NCI-H1436 (cell line): ENCODE results near the gene MAGI2.
"Not testable (repeated sequence)": the region's sequence is repeated elsewhere in the genome, so short reads cannot be mapped to it uniquely, and the experiment has no call there.

Source experiments
- DNase-seq: peaks from one replicate; lab custom pipeline; 2025; lab: John Stamatoyannopoulos, UW

MAGI2 gene

GRCh38 chr7:78542981-78543380 lies 910.5 kb downstream of the MAGI2 start:
- DNase-seq: no peak

GRCh38 chr7:78542541-78542940 lies 910.9 kb downstream of the MAGI2 start:
- no peak for DNase-seq

DNA sequence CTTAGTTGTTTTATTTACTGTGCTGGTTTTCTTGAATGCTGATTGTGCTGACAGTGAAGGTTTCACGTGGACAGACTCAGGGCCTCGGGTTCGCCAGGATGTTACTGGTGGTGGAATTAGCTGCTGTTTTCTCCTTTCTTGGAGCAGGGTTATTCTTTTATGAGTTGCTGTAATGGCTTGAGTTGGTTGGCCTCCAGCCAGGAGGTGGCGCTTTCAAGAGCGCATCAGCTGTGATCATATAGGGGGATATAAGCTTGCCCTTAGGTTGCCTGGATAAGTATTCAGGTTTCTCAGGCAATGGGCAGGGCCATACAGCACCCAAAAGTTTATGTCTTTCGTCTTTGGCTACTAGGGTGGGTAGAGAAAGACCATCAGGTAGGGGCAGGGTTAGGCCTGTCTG lies 913.6 kb downstream of the MAGI2 start:
- DNase-seq: no peak

DNA sequence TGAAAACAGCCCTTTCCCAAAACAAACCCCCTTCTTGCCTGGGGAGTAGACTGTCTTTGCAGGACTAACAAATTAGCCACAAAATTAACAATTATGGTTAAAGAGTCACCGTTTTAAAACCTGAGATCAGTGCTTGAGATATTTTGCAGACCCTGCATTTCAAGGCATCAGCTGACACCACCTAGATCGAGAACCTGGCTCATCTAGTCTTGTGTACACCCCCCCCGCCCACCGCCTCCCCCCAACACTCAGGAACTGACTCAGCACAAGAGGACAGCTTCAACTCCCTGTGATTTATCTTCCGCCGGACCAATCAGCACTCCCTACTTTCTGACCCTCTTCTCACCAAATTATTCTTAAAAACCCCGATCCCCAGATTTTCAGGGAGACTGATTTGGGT lies 917.8 kb downstream of the MAGI2 start:
- no peak for DNase-seq

DNA sequence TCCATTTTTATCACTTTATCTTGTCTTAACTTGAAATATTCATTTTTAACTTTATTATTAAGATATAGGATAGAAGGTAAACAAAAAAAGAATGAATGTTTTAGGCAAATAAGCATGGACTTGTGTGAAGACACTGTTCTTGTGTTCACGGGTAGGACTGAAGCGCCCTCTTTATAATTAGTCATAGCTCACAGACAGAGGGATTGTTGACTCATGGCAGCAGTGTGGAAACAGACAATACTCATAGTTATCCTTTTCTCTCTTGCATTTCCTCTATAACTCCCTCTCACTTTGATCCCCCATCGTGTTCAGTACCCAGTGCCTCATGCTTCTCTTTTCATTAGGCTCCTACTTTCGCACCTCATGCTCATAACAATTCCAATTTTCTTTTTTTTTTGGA lies 923.1 kb downstream of the MAGI2 start:
- DNase-seq: no peak

GRCh38 chr7:78529392-78529791 lies 924.1 kb downstream of the MAGI2 start:
- no peak for DNase-seq

- no peak for DNase-seq
Measured at GRCh38 chr7:78528964-78529363, 924.5 kb downstream of the MAGI2 start.

DNA sequence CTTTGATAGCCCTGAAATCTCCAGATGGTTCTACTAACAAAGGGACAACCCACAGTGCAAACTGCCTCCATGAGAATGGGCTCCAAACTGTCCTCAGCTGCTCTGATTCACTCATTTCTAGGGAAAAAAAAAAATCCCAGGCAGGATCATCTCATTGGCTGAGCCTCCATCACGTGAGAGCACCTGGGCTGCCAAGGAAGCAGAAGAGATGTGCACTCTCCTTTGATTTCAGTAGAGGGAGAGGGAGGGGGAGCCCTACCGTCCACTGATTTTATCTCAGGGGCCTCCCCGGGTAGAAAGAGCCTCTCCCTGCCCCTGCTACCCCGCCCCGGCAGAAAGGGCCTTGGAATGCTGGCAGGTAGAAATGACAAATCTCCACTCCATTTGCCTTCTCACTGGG lies 929.5 kb downstream of the MAGI2 start:
- no peak for DNase-seq

GRCh38 chr7:78521961-78522360 lies 931.5 kb downstream of the MAGI2 start:
- no peak for DNase-seq

- no peak for DNase-seq
Measured at GRCh38 chr7:78516450-78516849, 937.0 kb downstream of the MAGI2 start.

GRCh38 chr7:78514634-78515033 lies 938.8 kb downstream of the MAGI2 start:
- DNase-seq: no peak

DNA sequence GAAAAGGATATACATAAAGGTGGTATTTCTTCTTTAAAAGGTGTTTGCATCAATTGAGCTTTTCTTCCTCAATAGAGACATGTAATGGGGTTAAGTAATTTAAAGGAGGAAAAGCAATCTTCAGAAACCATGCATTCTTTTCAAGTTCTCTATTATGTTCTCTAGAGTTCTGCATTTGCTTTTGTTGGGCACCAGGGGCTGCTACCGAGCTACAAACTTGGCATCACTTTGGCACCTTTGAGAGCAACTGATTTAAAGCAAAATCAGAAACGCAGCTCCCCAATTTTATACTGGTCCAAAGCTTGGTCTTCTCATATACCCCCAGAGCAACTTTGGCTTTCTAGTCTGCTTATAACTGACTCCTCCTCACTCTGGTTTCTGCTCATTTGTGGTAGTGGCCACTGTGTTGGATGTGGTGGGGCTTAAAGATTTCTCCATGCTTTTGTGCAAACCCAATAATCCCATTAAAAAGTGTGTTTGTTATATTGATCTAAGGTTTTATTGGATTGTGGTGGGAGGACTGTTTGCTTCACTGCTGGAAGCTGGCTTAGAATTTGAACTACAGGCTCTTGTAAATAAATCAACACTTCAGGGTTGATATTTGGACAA lies 942.8 kb downstream of the MAGI2 start:
- DNase-seq: peak; percentile 8

- DNase-seq: not testable (repeated sequence)
Measured at GRCh38 chr7:78503301-78503700, 950.2 kb downstream of the MAGI2 start.

- no peak for DNase-seq
Measured at GRCh38 chr7:78501064-78501463, 952.4 kb downstream of the MAGI2 start.

DNA sequence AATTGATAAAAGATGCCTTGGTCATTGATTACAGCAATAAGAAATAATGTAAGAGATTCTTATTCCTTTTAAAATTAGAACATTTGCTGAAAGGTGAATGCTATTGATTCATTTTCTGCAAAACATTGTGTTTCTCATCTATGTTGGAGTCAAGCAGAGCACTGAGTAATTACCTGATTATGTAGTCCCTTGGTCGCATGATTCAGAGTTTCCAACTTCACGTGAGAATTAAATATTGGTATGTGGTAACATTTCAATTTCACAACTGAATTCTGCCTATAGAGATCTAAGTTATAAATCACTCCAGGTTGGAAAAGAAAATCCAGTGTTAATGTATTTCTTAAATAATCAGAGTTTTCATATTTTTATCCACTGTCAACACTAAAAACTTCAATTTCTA lies 953.5 kb downstream of the MAGI2 start:
- no peak for DNase-seq

DNA sequence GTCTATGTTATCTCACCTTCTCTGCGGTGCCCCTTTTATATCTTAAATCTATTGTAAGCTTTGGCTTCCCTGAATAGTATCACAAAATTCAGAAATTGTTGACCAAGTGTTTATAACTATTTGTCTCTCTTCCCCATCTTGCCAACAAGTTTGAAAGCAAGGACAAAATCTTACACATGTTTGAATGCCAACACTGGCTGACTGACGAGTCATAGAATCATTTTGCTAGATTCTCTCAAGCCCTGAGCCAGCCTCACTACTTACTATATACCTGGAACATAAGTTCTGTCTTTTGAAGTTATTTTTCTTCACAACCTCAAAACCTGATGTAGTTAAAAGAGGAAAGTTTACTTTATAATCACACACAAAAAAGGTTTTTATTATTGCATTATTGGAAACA lies 954.2 kb downstream of the MAGI2 start:
- no peak for DNase-seq

GRCh38 chr7:78497728-78498427 lies 955.6 kb downstream of the MAGI2 start:
- DNase-seq: no peak

DNA sequence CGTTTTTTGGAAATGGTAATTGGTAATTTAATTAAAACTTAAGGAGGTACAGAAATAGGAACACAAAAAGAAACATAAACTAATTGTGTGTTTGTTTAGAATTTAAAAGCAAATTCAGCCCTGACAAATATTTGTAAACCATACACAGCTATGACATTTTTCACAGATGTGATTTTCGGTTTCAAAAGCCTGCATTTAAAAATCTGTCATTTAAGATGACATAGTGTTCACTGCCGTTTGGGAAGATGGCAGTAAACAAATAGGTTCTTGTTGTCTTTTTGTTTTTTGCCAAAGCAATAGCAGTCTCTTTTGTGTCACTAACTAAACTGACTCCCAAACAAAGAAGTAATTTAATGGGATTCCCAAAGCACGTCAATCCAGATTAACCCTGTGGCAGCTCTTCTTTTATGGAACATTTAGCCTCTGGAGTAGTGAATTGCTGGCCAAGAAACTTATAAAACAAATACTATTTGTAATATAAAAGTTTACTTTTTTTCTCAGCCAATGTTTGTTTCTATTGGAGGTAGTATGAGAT lies 957.3 kb downstream of the MAGI2 start:
- DNase-seq: no peak

- DNase-seq: no peak
Measured at GRCh38 chr7:78493401-78493800, 960.1 kb downstream of the MAGI2 start.

DNA sequence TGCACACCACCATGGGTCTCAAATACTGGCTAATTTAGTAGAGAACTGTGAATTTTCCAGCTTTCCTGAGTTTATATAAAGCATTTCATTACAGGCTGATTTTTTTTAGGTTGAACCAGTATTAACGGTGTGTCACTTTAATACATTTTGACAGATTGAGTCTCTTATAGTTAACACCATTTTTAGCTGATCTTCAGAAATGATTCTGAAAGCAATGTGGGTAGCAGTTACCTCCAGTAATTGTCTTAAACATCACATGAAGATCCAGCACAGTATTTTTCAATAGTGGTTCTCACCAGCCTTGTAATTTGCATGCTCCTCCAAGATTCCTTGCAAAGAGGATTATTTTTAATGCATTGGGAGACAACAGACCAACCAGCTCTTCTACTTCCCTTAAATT lies 961.3 kb downstream of the MAGI2 start:
- no peak for DNase-seq

- no peak for DNase-seq
Measured at GRCh38 chr7:78490524-78490923, 962.9 kb downstream of the MAGI2 start.

DNA sequence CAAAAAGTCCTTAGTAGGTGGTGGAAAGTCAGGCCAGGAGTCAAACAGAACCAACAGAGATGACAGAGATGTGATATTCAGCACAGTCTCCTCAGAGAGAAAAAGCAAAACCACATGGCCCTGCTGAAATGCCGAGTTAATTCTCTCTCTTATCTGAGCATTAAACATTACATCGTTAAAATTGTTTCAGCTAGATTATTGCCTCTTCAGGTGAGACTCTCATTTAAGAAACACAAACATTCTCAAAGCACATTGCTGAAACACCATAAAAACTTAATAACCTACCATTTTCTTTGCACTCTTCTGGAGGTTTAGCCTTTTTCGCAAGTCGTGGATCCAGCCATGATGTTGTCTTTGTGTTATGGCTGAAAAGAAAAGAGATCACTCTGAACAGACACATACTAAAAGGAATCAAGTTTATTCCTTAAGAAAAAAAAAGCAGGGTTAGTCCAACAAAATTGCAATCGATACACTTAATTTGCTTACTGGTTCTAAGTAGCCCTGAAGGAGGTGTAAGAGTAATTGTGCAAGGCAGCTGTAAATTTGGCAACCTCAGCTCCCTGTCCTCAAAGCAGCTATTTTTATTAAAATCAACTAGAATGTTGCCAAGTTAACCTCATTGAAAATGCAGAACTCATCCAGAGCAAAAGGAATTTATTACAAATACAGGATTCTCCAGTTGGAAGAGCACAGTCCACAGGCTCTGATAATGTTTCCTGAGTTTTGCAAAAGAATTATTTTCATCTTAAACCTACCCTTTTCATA lies 963.8 kb downstream of the MAGI2 start:
- no peak for DNase-seq

GRCh38 chr7:78487464-78487863 lies 966.0 kb downstream of the MAGI2 start:
- no peak for DNase-seq
